Fibroblast of skin of left quadriceps (primary cell): ENCODE results near the gene PAPPA2.
"Not testable (repeated sequence)": the region's sequence is repeated elsewhere in the genome, so short reads cannot be mapped to it uniquely, and the experiment has no call there.

Experiments used
- DNase-seq, 2 experiments: peaks; one replicate each; pipeline ENCODE4 v3.0.0-alpha.2; 2013; ENCODE audit warnings: low read depth in 2 of 2

The PAPPA2 gene, protein sequence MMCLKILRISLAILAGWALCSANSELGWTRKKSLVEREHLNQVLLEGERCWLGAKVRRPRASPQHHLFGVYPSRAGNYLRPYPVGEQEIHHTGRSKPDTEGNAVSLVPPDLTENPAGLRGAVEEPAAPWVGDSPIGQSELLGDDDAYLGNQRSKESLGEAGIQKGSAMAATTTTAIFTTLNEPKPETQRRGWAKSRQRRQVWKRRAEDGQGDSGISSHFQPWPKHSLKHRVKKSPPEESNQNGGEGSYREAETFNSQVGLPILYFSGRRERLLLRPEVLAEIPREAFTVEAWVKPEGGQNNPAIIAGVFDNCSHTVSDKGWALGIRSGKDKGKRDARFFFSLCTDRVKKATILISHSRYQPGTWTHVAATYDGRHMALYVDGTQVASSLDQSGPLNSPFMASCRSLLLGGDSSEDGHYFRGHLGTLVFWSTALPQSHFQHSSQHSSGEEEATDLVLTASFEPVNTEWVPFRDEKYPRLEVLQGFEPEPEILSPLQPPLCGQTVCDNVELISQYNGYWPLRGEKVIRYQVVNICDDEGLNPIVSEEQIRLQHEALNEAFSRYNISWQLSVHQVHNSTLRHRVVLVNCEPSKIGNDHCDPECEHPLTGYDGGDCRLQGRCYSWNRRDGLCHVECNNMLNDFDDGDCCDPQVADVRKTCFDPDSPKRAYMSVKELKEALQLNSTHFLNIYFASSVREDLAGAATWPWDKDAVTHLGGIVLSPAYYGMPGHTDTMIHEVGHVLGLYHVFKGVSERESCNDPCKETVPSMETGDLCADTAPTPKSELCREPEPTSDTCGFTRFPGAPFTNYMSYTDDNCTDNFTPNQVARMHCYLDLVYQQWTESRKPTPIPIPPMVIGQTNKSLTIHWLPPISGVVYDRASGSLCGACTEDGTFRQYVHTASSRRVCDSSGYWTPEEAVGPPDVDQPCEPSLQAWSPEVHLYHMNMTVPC (N-terminal part only)

GRCh38 chr1:176462674-176463378 is at the start of gene PAPPA2:
Gene PAPPA2 (plus strand): TSS chr1:176463175. CDS start chr1:176556323, 93,148 bp downstream.
- no peak for DNase-seq

DNA sequence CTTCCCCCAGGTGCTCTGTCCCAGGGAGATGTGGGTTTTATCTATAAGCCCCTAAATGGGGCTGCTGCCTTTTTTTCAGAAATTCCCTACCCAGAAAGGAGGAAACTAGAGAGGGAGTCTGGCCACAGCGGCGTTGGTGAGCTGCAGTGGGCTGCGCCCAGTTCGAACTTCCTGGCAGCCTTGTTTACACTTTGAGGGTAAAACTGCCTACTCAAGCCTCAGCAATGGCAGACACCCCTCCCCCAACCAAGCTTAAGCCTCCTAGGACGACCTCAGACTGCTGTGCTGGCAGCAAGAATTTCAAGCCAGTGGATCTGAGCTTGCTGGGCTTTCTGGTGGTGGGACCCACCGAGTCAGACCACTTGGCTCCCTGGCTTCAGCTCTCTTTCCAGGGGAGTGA is 46.2 kb upstream of the PAPPA2 start:
- no peak for DNase-seq

DNA sequence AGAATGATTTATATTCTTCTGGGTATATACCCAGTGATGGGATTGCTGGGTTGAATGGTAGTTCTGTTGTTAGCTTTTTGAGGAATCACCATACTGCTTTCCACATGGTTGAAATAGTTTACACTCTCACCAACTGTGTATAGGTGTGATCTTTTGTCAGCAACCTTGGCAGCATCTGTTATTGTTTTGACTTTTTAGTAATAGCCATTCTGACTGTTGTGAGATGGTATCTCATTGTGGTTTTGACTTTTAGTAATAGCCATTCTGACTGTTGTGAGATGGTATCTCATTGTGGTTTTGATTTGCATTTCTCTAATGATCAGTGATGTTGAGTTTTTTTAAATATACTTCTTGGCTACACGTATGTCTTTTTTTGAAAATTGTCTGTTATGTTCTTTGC is 43.4 kb upstream of the PAPPA2 start:
- DNase-seq = not testable (repeated sequence)

GRCh38 chr1:176434234-176434633 is 28.7 kb upstream of the PAPPA2 start:
- DNase-seq = no peak

DNA sequence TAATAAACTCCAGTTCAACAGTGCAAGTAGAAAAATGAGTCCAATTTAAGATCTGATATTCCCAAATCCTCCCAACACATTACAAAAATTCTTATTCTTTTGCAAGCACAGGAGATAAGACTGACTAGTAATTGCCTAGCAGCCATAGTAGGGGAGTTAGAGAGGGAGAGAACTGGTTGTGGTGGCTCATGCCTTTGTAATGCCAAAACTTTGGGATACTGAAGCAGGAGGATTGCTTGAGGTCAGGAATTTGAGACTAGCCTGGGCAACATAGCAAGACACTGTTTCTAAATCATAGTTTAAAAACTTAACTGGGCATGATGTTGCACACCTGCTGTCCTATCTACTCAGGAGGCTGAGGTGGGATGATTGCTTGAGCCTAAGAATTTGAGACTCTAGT is 26.7 kb upstream of the PAPPA2 start:
- DNase-seq = no peak

- no peak for DNase-seq
These were observed 22.8 kb upstream of the PAPPA2 start for GRCh38 chr1:176440176-176440575.

- DNase-seq = no peak
These were observed 18.7 kb upstream of the PAPPA2 start for GRCh38 chr1:176444286-176444685.

- no peak for DNase-seq
These were observed 17.6 kb upstream of the PAPPA2 start for GRCh38 chr1:176445402-176445801.

GRCh38 chr1:176448340-176448739 is 14.6 kb upstream of the PAPPA2 start:
- no peak for DNase-seq

- no peak for DNase-seq
These were observed 12.4 kb upstream of the PAPPA2 start for GRCh38 chr1:176450526-176450925.

DNA sequence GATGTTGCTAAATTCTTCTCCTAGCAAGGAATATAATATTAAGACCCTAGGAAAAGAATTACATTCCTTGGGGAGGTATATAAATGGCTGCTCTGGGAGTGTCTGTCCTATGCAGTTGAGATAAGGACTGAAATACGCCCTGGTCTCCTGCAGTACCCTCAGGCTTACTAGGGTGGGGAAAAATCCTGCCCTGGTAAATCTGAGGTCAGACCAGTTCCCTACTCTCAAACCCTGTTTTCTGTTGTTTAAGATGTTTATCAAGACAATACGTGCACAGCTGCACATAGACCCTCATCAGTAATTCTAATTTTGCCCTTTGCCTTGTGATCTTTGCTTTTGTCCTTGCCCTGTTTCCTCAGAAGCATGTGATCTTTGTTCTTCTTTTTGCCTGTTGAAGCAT is 11.2 kb upstream of the PAPPA2 start:
- not testable (repeated sequence) for DNase-seq

GRCh38 chr1:176456795-176457194 is 6.2 kb upstream of the PAPPA2 start:
- no peak for DNase-seq

- no peak for DNase-seq
These were observed 2.2 kb upstream of the PAPPA2 start for GRCh38 chr1:176460544-176461336.

DNA sequence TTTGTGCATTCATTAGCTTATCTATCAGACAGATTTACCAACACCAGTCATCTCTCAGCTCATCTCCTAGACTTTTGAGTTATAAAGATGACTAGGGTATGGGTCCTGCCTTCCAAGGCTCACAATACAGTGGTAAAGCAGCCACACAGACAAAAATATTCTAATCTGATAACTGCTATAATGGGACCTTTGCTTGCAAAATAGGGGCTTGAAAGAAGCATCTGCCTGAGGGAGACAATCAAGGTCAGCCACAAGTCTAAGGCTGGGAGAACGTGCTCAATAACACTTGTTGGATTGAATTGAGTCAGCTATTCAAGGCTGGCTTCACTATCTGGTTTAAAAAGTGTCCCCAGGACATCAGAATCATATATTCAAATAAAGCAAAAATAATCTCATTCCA is 1.4 kb upstream of the PAPPA2 start:
- no peak for DNase-seq

GRCh38 chr1:176466514-176466913 is 3.5 kb downstream of the PAPPA2 start:
- no peak for DNase-seq

- peak; percentile 3 to 6 for DNase-seq
These were observed 6.6 kb downstream of the PAPPA2 start for GRCh38 chr1:176469450-176470010.

DNA sequence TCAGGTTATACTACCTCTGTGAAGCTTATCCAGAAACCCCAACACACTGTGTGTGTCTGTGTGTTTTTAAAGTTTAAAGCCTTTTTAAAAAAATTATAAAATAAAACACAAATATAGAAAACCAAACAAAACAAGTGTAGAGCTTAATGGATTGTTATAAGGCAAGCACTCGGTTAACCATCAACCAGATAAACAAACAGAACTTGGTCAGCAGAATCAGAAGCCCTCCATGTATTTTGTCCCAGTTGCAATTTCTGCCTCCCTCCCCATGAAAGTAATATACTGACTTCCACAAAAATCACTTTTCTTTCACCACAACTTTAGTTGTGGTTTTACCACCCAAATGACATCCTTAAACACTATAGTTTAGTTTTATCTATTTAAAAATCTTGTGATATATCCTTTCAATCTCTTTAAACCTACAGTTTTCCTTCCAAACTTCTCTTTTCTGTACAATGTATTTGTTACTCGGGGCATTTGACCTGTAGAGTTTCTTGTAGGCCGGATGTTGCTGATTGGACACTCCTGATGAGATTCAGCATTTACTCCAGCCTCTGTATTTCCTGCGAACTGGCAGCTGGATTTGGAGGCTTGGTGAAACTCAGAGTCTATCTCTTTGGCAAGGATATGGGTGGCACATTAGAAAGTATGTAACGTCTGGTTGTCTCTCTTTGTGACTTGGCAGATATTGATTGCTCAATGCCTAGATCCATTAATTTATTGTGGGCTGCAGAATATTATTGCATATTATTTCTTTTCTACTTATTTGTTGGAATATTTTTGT is 8.6 kb downstream of the PAPPA2 start:
- no peak for DNase-seq

GRCh38 chr1:176479971-176480370 is 17.0 kb downstream of the PAPPA2 start:
- no peak for DNase-seq

GRCh38 chr1:176480750-176481149 is 17.8 kb downstream of the PAPPA2 start:
- no peak for DNase-seq

DNA sequence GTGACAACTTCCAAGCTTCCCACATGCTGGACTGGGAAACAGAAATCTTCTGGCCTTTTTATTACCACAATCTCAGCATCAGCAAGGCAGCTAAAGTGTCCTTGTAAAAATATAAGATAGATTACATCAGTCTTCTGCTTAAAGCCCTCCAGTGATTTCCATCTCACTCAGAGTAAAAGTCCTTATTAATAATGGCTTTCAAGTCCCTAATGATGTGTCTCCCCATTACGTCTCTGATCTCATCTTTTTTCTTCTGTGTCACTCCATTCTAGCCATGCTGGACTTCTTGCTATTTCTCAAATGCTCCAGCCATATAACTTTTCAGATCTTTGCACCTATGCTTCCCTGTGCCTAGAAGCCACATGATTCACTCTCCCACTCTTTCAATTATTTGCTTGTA is 22.1 kb downstream of the PAPPA2 start:
- no peak for DNase-seq
